Upper lobe of right lung (tissue), 1 donor: ENCODE data around the gene MAN1A2. TPM values are rescaled to one million over a fixed set of nuclear protein-coding genes. Genes with fewer than 3 reads are reported as not detected.

ENCODE experiments used
- ATAC-seq: fragments of 200-7000 bp; cut with Tn5 transposase; one replicate; pipeline ENCODE4 v1.9.1; 2020; ENCODE audit warnings: mild to moderate bottlenecking, moderate library complexity
- DNase-seq: peaks from one replicate; pipeline ENCODE4 v3.0.0-alpha.2; 2020
- H3K27ac ChIP-seq: fragments of 200-600 bp; one replicate; pipeline ENCODE4 v1.8.0; 2022
- H3K27me3 ChIP-seq: fragments of 200-600 bp; one replicate; pipeline ENCODE4 v1.8.0; 2022; ENCODE audit warnings: mild to moderate bottlenecking
- H3K36me3 ChIP-seq: fragments of 200-600 bp; one replicate; pipeline ENCODE4 v1.8.0; 2022
- H3K4me1 ChIP-seq: fragments of 200-600 bp; one replicate; pipeline ENCODE4 v1.8.0; 2022
- H3K4me3 ChIP-seq: fragments of 200-600 bp; one replicate; pipeline ENCODE4 v1.8.0; 2022; ENCODE audit warnings: mild to moderate bottlenecking
- H3K9me3 ChIP-seq: fragments of 200-600 bp; one replicate; pipeline ENCODE4 v1.8.0; 2022
- CTCF ChIP-seq: fragments of 200-600 bp; IDR thresholded peaks from one replicate; pipeline ENCODE4 v1.8.0; 2022; ENCODE audit warnings: antibody characterized with exemption
- intact Hi-C: fragments of 100-400 bp; cut with DNase I; formaldehyde crosslinking; loops from one replicate; pipeline ENCODE4 v1.11.0; 2022
- total RNA-seq: library from RNA; stranded (reverse); fragmentation: NEBNext Ultra II Directional; extraction: Animal tissue kit (Norgen Biotek cat#: 25700); gene quantifications from one replicate; pipeline ENCODE4 v1.2.1, GENCODE V29; 2021
- donor health status: DM: no; HTN: yes; CAD: no; lungs with severe emphysema.

The MAN1A2 gene
- total RNA-seq, 1 donor from 2014 or later = 40.3 TPM

GRCh38 chr1:117416546-117417125, 49.4 kb downstream of the MAN1A2 start:
- Histone ChIP-seq H3K4me1 (no peaks in the 10 kb centered on the region), H3K27me3 (no peaks in the 10 kb centered on the region), H3K4me3 (no peak overlapping the region), H3K36me3 (peaks cover 26% of the 10 kb centered on the region), H3K27ac (no peak overlapping the region), H3K9me3 (no peaks in the 10 kb centered on the region)
- no peak for DNase-seq
- no peak for TF ChIP-seq CTCF
- no peak for ATAC-seq
- intact Hi-C loops = no loop called here

GRCh38 chr1:117425050-117425734, 57.9 kb downstream of the MAN1A2 start:
- no peak for ATAC-seq
- Histone ChIP-seq H3K27ac (no peak overlapping the region), H3K27me3 (no peaks in the 10 kb centered on the region), H3K4me1 (no peaks in the 10 kb centered on the region), H3K9me3 (peaks cover 12% of the 10 kb centered on the region), H3K4me3 (no peak overlapping the region), H3K36me3 (peaks cover 6% of the 10 kb centered on the region)
- DNase-seq = no peak
- no peak for TF ChIP-seq CTCF
- intact Hi-C loops = no loop called here

- peaks cover 12% of the 10 kb centered on the region for H3K9me3 ChIP-seq
- intact Hi-C loops = no loop called here
- H3K4me1 ChIP-seq = no peaks in the 10 kb centered on the region
- H3K27ac ChIP-seq = no peak overlapping the region
- ATAC-seq (no peak), DNase-seq (no peak)
- no peaks in the 10 kb centered on the region for H3K36me3 ChIP-seq
- no peak for TF ChIP-seq CTCF
- no peak overlapping the region for H3K4me3 ChIP-seq
- no peaks in the 10 kb centered on the region for H3K27me3 ChIP-seq
These were observed 60.0 kb downstream of the MAN1A2 start for GRCh38 chr1:117427297-117427696.

GRCh38 chr1:117433943-117434342, 66.7 kb downstream of the MAN1A2 start:
- Histone ChIP-seq H3K9me3 (no peaks in the 10 kb centered on the region), H3K36me3 (no peaks in the 10 kb centered on the region), H3K27ac (no peak overlapping the region), H3K4me3 (no peak overlapping the region), H3K27me3 (no peaks in the 10 kb centered on the region), H3K4me1 (no peaks in the 10 kb centered on the region)
- no peak for ATAC-seq
- intact Hi-C loops = no loop called here
- DNase-seq = no peak
- no peak for TF ChIP-seq CTCF

GRCh38 chr1:117436513-117436912, 69.3 kb downstream of the MAN1A2 start:
- H3K36me3 ChIP-seq = no peaks in the 10 kb centered on the region
- DNase-seq (no peak), ATAC-seq (no peak)
- intact Hi-C loops = no loop called here
- H3K4me3 ChIP-seq = no peak overlapping the region
- no peaks in the 10 kb centered on the region for H3K27me3 ChIP-seq
- no peaks in the 10 kb centered on the region for H3K9me3 ChIP-seq
- H3K4me1 ChIP-seq = no peaks in the 10 kb centered on the region
- H3K27ac ChIP-seq = no peak overlapping the region
- TF ChIP-seq CTCF = no peak
